WTC11 (cell line): ENCODE data around the gene MRNIP. TPM values are rescaled to one million over a fixed set of nuclear protein-coding genes. Genes with fewer than 3 reads are reported as not detected.

Experiments
- ATAC-seq: fragments of 200-7000 bp; cut with Tn5 transposase; 2 replicates; pipeline ENCODE4 v1.10.0; 2021; ENCODE audit warnings: mild to moderate bottlenecking, moderate library complexity
- CTCF ChIA-PET: fragments of 300-600 bp; sonication (Branson Sonifier 250); formaldehyde crosslinking; loops from one replicate; lab custom pipeline; 2021; ENCODE audit warnings: antibody characterized with exemption; lab: Charles Lee
- POLR2A ChIA-PET: fragments of 350-600 bp; sonication (Branson Sonifier 250); formaldehyde crosslinking; loops from one replicate; lab custom pipeline; 2021; ENCODE audit warnings: antibody characterized with exemption; lab: Charles Lee
- DNase-seq: peaks from one replicate; pipeline ENCODE4 v3.0.0; 2021; ENCODE audit warnings: low spot score
- H3K27ac Mint-ChIP-seq: 2 replicates; pipeline ENCODE4 v1.8.0; 2021; ENCODE audit warnings: mixed read lengths
- H3K27me3 Mint-ChIP-seq: 2 replicates; pipeline ENCODE4 v1.8.0; 2021; ENCODE audit warnings: low read depth, mild to moderate bottlenecking, moderate library complexity, mixed read lengths
- H3K36me3 Mint-ChIP-seq: 2 replicates; pipeline ENCODE4 v1.8.0; 2021; ENCODE audit warnings: mixed read lengths
- H3K4me1 Mint-ChIP-seq: 2 replicates; pipeline ENCODE4 v1.8.0; 2022; ENCODE audit warnings: mixed read lengths
- H3K4me3 Mint-ChIP-seq: 2 replicates; pipeline ENCODE4 v1.8.0; 2021; ENCODE audit warnings: mild to moderate bottlenecking, moderate library complexity, mixed read lengths
- H3K9me3 Mint-ChIP-seq: 2 replicates; pipeline ENCODE4 v1.8.0; 2021; ENCODE audit warnings: mixed read lengths
- AFF4 ChIP-seq: sonication (generic); formaldehyde crosslinking; IDR thresholded peaks from 2 replicates; pipeline ENCODE4 v1.8.1; 2023; ENCODE audit warnings: mild to moderate bottlenecking, missing genetic modification reagents, borderline replicate concordance
- ATF3 ChIP-seq: sonication (generic); formaldehyde crosslinking; conservative IDR thresholded peaks from 2 replicates; pipeline ENCODE4 v1.8.1; 2022; ENCODE audit warnings: mild to moderate bottlenecking, missing genetic modification reagents
- E2F1 ChIP-seq: sonication (generic); formaldehyde crosslinking; IDR thresholded peaks from 2 replicates; pipeline ENCODE4 v1.8.0; 2022; ENCODE audit warnings: mild to moderate bottlenecking, missing genetic modification reagents
- ETV6 ChIP-seq: sonication (generic); formaldehyde crosslinking; IDR thresholded peaks from 2 replicates; pipeline ENCODE4 v1.8.1; 2022; ENCODE audit warnings: mild to moderate bottlenecking, missing genetic modification reagents
- FOXP4 ChIP-seq: sonication (generic); formaldehyde crosslinking; IDR thresholded peaks from 2 replicates; pipeline ENCODE4 v1.8.0; 2022; ENCODE audit warnings: mild to moderate bottlenecking, missing genetic modification reagents
- GTF2I ChIP-seq: fragments of 250-450 bp; sonication (Bioruptor Pico); conservative IDR thresholded peaks from 2 replicates; pipeline ENCODE4 v1.4.0; 2021; ENCODE audit warnings: mild to moderate bottlenecking
- HMGXB4 ChIP-seq: sonication (generic); formaldehyde crosslinking; IDR thresholded peaks from 2 replicates; pipeline ENCODE4 v1.8.1; 2023; ENCODE audit warnings: mild to moderate bottlenecking, moderate library complexity, missing genetic modification reagents
- IRF2 ChIP-seq: sonication (generic); formaldehyde crosslinking; IDR thresholded peaks from 2 replicates; pipeline ENCODE4 v1.8.0; 2022; ENCODE audit warnings: low read depth, missing genetic modification reagents, borderline replicate concordance
- JAZF1 ChIP-seq: fragments of 250-450 bp; sonication (Bioruptor Pico); IDR thresholded peaks from 2 replicates; pipeline ENCODE4 v1.9.0; 2021; ENCODE audit warnings: moderate library complexity, mild to moderate bottlenecking, inconsistent platforms
- MAX ChIP-seq: sonication (generic); formaldehyde crosslinking; IDR thresholded peaks from 2 replicates; pipeline ENCODE4 v1.8.0; 2022; ENCODE audit warnings: mild to moderate bottlenecking, missing genetic modification reagents
- MXD4 ChIP-seq: fragments of 250-450 bp; sonication (Bioruptor Pico); IDR thresholded peaks from 2 replicates; pipeline ENCODE4 v1.8.0; 2021; ENCODE audit warnings: mild to moderate bottlenecking, moderate library complexity, borderline replicate concordance
- NFE2L1 ChIP-seq: sonication (generic); formaldehyde crosslinking; IDR thresholded peaks from 2 replicates; pipeline ENCODE4 v1.8.1; 2023; ENCODE audit warnings: missing genetic modification reagents
- NR2C2 ChIP-seq: sonication (generic); formaldehyde crosslinking; IDR thresholded peaks from 2 replicates; pipeline ENCODE4 v1.8.0; 2022; ENCODE audit warnings: mild to moderate bottlenecking, missing genetic modification reagents
- USF1 ChIP-seq: sonication (generic); formaldehyde crosslinking; IDR thresholded peaks from 2 replicates; pipeline ENCODE4 v1.8.0; 2022; ENCODE audit warnings: mild to moderate bottlenecking, missing genetic modification reagents
- USF2 ChIP-seq: sonication (generic); formaldehyde crosslinking; IDR thresholded peaks from 2 replicates; pipeline ENCODE4 v1.8.1; 2023; ENCODE audit warnings: mild to moderate bottlenecking, missing genetic modification reagents, moderate library complexity
- ZNF219 ChIP-seq: sonication (generic); formaldehyde crosslinking; IDR thresholded peaks from 2 replicates; pipeline ENCODE4 v1.8.0; 2023; ENCODE audit warnings: missing genetic modification reagents, mild to moderate bottlenecking, borderline replicate concordance
- ZNF232 ChIP-seq: sonication (generic); formaldehyde crosslinking; IDR thresholded peaks from 2 replicates; pipeline ENCODE4 v1.8.0; 2022; ENCODE audit warnings: mild to moderate bottlenecking, missing genetic modification reagents
- ZNF423 ChIP-seq: fragments of 250-450 bp; sonication (Bioruptor Pico); IDR thresholded peaks from 2 replicates; pipeline ENCODE4 v2.1.2; 2022; ENCODE audit warnings: mild to moderate bottlenecking, moderate library complexity
- ZNF671 ChIP-seq: fragments of 250-450 bp; sonication (Bioruptor Pico); IDR thresholded peaks from 2 replicates; pipeline ENCODE4 v1.8.0; 2021; ENCODE audit warnings: mild to moderate bottlenecking
- total RNA-seq: library from RNA; stranded (reverse); gene quantifications from 3 replicates; pipeline ENCODE4 v1.2.3, GENCODE V29; 2021

MRNIP gene
- total RNA-seq, 1 experiment from 2014 or later, result 42.0 TPM

GRCh38 chr5:179812997-179813607 lies 45.5 kb downstream of the MRNIP start:
- Mint-ChIP-seq H3K36me3 (peaks cover 14% of the 10 kb centered on the region), H3K9me3 (no peaks in the 10 kb centered on the region), H3K4me1 (peaks cover 28% of the 10 kb centered on the region), H3K27ac (no peak overlapping the region), H3K27me3 (peaks cover 20% of the 10 kb centered on the region), H3K4me3 (no peak overlapping the region)
- ATAC-seq (no peak), DNase-seq (no peak)
- POLR2A ChIA-PET, result no interaction called here
- CTCF ChIA-PET, result interaction anchor here (0.6 to 1.1 kb wide), 3 partner anchors 10 to 109 kb away, joined by 3 read pairs; no protein-coding TSS in a partner anchor
- TF ChIP-seq ZNF671 (CRISPR knock-in tag) (no peak), MXD4 (CRISPR knock-in tag) (no peak), NFE2L1 (CRISPR knock-in tag) (no peak), ZNF232 (CRISPR knock-in tag) (no peak)

GRCh38 chr5:179812135-179812825 lies 46.3 kb downstream of the MRNIP start:
- TF ChIP-seq ATF3 (CRISPR knock-in tag) (no peak), ZNF423 (no peak), JAZF1 (CRISPR knock-in tag) (no peak), USF1 (CRISPR knock-in tag) (no peak), HMGXB4 (no peak), NFE2L1 (CRISPR knock-in tag) (no peak), USF2 (CRISPR knock-in tag) (no peak), FOXP4 (no peak), AFF4 (CRISPR knock-in tag) (no peak), ETV6 (no peak), NR2C2 (CRISPR knock-in tag) (no peak), GTF2I (CRISPR knock-in tag) (no peak), ZNF219 (no peak), MAX (CRISPR knock-in tag) (no peak), IRF2 (CRISPR knock-in tag) (no peak), E2F1 (no peak)
- peaks cover 14% of the 10 kb centered on the region for H3K36me3 Mint-ChIP-seq
- ATAC-seq (no peak), DNase-seq (no peak)
- CTCF ChIA-PET, result no interaction called here
- no peak overlapping the region for H3K4me3 Mint-ChIP-seq
- POLR2A ChIA-PET, result no interaction called here
- peaks cover 22% of the 10 kb centered on the region for H3K4me1 Mint-ChIP-seq
- H3K9me3 Mint-ChIP-seq, result no peaks in the 10 kb centered on the region
- H3K27me3 Mint-ChIP-seq, result peaks cover 12% of the 10 kb centered on the region
- H3K27ac Mint-ChIP-seq, result no peak overlapping the region
